GM12874 (cell line): Measurements from ENCODE around the gene LPA.

Source experiments
- TF ChIP-seq, protein P1 (sequence below): IDR thresholded peaks from 2 replicates; pipeline ENCODE4 v1.5.1; 2011; ENCODE audit warnings: low read depth, mild to moderate bottlenecking, control low read depth, low read length, moderate library complexity; ENCODE audit not compliant: insufficient read depth

LPA gene

GRCh38 chr6:160661216-160661615 lies 2.9 kb downstream of the LPA start:
- TF ChIP-seq, protein P1, sequence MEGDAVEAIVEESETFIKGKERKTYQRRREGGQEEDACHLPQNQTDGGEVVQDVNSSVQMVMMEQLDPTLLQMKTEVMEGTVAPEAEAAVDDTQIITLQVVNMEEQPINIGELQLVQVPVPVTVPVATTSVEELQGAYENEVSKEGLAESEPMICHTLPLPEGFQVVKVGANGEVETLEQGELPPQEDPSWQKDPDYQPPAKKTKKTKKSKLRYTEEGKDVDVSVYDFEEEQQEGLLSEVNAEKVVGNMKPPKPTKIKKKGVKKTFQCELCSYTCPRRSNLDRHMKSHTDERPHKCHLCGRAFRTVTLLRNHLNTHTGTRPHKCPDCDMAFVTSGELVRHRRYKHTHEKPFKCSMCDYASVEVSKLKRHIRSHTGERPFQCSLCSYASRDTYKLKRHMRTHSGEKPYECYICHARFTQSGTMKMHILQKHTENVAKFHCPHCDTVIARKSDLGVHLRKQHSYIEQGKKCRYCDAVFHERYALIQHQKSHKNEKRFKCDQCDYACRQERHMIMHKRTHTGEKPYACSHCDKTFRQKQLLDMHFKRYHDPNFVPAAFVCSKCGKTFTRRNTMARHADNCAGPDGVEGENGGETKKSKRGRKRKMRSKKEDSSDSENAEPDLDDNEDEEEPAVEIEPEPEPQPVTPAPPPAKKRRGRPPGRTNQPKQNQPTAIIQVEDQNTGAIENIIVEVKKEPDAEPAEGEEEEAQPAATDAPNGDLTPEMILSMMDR = no peak

- TF ChIP-seq, protein P1 = no peak
Measured at GRCh38 chr6:160659562-160659961, 4.5 kb downstream of the LPA start.

- TF ChIP-seq, protein P1 = no peak
Measured at GRCh38 chr6:160634706-160635105, 29.4 kb downstream of the LPA start.

DNA sequence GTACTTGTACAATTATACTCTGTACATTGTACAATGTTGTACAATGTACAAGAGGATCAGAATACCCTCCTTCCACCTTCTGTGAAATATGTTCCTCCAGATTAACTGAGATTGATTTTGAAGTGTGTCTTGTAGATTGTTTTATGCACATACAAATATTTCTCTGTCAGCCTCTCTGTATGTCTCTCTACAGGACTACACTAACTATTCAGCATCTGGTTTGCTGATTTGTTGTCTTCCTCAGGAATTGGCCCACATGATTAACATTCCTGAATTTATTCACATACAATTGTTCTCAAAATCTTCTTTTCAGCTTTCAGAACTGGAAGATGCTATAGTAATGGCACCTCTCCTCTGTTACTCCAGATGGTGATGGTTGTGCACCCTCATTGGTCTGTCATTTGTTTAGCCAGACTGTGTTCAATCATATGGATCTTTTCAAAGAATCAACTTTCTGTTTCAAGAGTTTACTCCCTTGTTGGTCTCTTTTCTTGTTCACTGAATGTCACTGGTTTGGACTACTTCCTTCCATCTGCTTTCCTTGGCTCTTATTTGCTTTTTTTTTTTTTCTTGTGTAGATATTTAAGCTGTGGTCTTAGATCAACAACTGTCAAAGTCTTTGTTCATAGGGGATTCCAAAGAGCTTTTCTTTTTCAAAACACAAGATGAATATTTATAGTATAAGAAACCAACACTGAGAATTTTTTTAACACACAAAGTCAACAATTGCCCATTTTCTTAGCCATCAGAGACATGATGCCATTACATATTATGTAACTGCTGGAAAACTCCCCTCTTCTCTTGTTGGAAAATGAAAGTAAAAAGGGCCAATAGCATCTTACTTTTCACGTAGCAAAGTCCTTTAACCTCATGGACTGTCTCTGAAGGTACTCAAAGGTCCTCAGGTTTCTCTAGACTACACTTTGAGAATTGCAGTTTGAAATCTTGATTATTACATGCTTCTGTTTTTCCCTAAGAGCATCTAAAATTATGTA lies 67.9 kb downstream of the LPA start:
- TF ChIP-seq, protein P1 = no peak

GRCh38 chr6:160586374-160586773 lies 77.7 kb downstream of the LPA start:
- TF ChIP-seq, protein P1 = no peak

- TF ChIP-seq, protein P1 = no peak
Measured at GRCh38 chr6:160583794-160584193, 80.3 kb downstream of the LPA start.

DNA sequence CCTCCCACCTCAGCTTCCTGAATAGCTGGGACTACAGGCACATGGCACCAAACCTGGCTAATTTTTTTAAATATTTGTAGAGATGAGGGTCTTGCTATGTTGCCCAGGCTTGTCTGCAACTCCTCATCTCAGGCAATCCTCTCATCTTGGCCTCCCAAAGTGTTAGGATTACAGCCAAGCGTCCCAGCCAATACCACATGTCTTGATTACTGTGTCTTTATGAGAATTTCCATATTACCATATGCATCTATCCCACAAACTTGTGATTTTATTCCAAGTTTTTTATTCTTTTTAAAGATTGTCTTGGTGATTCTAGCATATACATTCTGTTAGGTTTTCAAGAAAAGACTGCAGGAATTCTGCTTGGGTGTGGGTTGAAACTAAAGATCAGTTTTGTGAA lies 82.7 kb downstream of the LPA start:
- TF ChIP-seq, protein P1 = no peak
